ENCODE measurements around the gene STK16.

STK16 gene

DNA sequence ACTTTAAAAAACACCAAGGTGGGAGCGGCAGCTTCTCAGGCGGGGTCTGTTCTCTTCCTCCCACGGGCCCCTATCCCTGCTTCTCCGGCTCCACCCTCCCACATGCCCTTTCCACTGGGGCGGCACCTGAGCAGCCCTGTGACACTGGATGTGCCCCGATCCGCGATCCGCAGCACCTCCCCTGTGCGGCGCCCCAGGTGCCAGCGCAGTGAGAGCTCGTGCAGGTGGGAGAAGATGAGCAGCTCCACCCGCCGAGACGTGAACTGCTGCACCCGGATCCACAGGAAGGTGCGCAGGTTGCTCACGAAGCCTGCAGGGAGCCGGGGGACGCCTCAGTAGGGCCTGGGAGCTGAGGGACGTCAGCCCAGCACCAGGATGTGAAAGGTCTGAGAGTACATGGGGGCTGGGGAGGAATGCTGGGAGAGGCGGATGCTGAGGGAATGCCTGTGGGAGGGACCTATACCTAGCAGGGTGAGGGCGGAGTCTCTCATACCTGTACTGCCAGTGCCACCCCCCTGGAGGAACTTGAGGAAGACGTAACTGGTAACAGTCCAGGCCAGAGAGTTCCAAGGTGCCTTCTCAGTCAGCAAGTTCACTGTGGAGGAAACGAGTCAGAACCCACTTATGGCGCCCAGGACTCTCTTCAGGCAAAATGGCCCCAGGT, 29.3 kb upstream of the STK16 start:
- DNase-seq (ENCODE audit: low read depth) = no peak
- TF ChIP-seq, protein P1, sequence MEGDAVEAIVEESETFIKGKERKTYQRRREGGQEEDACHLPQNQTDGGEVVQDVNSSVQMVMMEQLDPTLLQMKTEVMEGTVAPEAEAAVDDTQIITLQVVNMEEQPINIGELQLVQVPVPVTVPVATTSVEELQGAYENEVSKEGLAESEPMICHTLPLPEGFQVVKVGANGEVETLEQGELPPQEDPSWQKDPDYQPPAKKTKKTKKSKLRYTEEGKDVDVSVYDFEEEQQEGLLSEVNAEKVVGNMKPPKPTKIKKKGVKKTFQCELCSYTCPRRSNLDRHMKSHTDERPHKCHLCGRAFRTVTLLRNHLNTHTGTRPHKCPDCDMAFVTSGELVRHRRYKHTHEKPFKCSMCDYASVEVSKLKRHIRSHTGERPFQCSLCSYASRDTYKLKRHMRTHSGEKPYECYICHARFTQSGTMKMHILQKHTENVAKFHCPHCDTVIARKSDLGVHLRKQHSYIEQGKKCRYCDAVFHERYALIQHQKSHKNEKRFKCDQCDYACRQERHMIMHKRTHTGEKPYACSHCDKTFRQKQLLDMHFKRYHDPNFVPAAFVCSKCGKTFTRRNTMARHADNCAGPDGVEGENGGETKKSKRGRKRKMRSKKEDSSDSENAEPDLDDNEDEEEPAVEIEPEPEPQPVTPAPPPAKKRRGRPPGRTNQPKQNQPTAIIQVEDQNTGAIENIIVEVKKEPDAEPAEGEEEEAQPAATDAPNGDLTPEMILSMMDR (IDR thresholded peaks at IDR 0.05; ENCODE audit: low read length, missing control alignments) = no peak
- no peak overlapping the region for H3K4me3 ChIP-seq (replicated peaks; ENCODE audit: low read depth, low read length)

DNA sequence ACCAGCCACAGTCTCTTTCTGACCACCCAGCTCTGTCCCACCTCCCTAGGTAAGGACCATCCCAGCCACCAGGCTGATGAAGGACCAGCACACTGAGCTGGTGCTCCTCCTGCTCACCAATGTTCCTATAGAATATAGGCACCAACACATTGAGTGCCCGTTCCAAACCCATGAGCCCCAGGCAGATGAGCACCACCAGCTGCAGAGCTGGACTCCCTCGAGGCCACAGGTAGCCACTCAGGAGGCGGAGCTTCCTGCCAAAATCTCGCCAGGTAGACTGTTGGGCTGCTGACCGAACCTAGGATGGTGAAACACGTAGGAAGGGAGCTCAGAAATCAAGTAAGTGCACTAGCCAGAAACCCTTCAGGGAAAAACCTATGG, 28.8 kb upstream of the STK16 start:
- DNase-seq (ENCODE audit: low read depth) = no peak
- no peak overlapping the region for H3K4me3 ChIP-seq (replicated peaks; ENCODE audit: low read depth, low read length)
- TF ChIP-seq, protein P1 (IDR thresholded peaks at IDR 0.05; ENCODE audit: low read length, missing control alignments) = no peak

DNA sequence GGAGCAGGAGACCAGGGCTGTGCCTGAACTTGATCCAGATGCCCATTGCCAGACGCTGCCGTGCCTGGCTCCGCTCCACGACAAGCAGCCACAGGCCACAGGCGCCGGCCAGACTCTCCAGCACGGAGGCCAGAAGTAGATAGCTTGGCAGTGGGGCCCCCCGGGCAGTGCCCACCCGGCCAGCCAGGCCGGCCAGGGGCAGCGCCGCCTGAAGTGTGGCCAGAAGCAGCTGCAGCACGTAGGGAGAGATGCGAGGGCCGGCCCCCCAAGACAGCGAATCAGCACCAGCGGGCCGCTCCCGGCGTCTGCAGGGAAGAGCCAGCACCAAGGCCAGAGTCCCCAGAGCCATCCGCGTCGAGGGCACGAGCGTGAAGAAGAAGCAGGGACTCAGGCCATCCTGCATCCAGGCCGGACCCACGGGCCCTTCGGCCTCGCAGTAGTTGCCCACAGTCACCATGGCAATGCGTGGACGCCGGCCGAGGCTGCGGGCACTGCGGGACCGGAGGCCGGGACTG, 27.0 kb upstream of the STK16 start:
- peak overlapping the region; percentile 63 for H3K4me3 ChIP-seq (replicated peaks; ENCODE audit: low read depth, low read length)
- peak; percentile 75 for DNase-seq (ENCODE audit: low read depth)
- TF ChIP-seq, protein P1 (IDR thresholded peaks at IDR 0.05; ENCODE audit: low read length, missing control alignments) = no peak

DNA sequence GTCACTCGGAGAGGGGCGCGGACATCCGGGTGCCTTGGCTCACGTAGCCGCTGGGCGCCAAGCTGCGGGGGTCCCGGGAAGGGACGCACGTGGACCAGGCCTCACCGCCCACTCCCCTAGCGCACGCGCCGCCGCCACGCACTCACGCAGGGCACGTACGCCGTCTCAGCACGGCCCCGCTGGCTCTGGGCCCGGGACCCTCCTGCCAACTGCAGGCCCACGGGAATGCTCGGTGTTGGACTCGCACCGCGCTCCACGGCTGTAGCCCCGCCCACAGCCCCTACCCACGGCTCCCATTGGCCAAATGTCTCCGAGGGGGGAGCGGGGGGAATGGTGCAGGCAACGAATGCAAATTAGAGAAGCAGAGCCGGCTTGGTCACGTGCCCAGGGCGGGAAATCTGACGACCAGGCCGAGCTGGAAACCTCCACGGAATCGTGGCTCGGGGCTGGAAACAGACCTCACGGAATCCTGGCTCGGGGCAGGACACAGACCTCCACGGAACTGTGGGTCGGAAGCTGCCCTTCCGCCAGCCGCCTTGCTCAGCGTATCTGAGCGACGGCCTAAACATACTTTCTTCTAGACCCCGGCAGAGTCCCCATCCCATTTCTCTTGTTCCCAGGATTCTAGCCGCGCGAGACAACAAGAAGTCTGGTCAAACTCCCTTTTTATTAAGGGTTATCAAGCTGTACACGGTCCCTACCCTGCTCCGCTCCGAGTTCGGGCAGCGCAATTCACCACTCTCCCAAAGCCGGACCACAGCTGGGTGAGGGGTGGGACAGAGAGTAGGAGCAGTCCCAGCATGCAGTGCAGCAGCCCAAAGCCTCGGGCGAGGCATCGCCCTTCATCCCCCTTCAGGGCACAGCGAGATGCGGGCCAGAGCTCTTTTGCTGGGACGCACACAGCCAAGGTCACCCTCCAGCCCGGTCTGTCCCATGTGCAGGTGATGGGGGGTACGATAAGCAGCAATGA, 26.3 kb upstream of the STK16 start, which contains the start of gene ABCB6:
ABCB6 (minus strand) TSS at position 227 of the 970 bp plus-strand sequence. CDS start 285 bp downstream, outside the sequence.
- TF ChIP-seq, protein P1 (IDR thresholded peaks at IDR 0.05; ENCODE audit: low read length, missing control alignments) = no peak

DNA sequence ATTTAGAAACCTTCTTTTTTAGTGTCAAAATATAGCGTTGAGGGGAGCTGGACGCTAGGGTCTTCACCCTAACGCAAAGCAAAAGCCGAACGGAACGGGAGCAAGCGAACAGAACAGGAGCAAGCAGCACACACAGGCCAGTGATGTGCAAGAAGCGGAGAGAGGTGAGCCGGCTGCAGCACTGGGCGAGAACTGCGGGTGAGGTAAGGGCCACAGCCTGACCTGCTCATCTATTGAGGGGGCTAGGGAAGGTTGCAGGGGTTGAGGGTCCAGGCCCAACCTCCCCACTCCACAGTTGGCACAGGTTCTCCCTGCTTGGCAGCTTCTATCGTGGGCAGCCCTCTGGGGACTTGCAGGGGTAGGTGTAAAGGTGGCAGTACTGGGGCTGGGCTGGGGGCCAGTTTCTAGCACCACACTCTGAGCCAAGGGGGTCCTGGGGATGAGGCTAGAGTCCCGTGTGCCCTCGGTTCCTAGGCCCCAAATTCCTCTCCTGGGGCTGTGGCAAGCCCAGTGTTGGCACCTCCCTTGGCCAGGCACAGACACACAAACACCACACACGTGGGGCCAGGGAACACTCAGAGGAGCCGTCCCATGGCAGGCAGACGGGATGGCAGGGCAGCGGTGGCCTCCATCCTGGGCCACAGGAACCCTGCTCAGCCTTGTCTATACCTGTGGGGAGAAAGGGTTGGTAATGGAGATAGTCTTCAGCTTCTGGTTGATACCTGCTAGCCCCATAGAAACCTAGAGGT, 25.3 kb upstream of the STK16 start:
- H3K4me3 ChIP-seq (replicated peaks; ENCODE audit: low read depth, low read length) = no peak overlapping the region

More for the DNA sequence above, 26.3 kb upstream of the STK16 start, which contains the start of gene ABCB6:
- DNase-seq (ENCODE audit: low read depth) = peak; percentile 96
- peak within 1 kb of the TSS; percentile 63 for H3K4me3 ChIP-seq (replicated peaks; ENCODE audit: low read depth, low read length)

More for the DNA sequence above, 25.3 kb upstream of the STK16 start:
- TF ChIP-seq, protein P1 (IDR thresholded peaks at IDR 0.05; ENCODE audit: low read length, missing control alignments) = no peak
- DNase-seq (ENCODE audit: low read depth) = no peak

Measured in fibroblast of pulmonary artery (primary cell).